Neural cell (in vitro differentiated cells): ENCODE results near the gene PLXNC1. TPM values are rescaled to one million over a fixed set of nuclear protein-coding genes. Genes with fewer than 3 reads are reported as not detected.

ENCODE experiments used
- H2AFZ ChIP-seq: fragments of 200-600, 300-800 bp; sonication (generic), shearing (Covaris generic); 2 replicates; pipeline ENCODE4 v1.6.0; 2014; ENCODE audit warnings: low read depth, mild to moderate bottlenecking, antibody characterized with exemption, low read length, moderate library complexity
- H3F3A ChIP-seq: fragments of 200-600 bp; shearing (Covaris generic); 2 replicates; pipeline ENCODE4 v1.6.1; 2016; ENCODE audit warnings: mild to moderate bottlenecking, moderate library complexity, mixed read lengths, antibody characterized with exemption, low read length; ENCODE audit not compliant: insufficient read depth, poor library complexity, severe bottlenecking
- H3K27ac ChIP-seq: fragments of 200-600, 300-800 bp; sonication (generic), shearing (Covaris generic); 2 replicates; pipeline ENCODE4 v1.5.1; 2014; ENCODE audit warnings: mild to moderate bottlenecking, low read length, moderate library complexity
- H3K27me3 ChIP-seq: fragments of 300-800, 200-600 bp; sonication (generic), shearing (Covaris generic); 2 replicates; pipeline ENCODE4 v1.6.0; 2014; ENCODE audit warnings: mild to moderate bottlenecking, low read depth, low read length, moderate library complexity; ENCODE audit not compliant: insufficient read depth
- H3K36me3 ChIP-seq: fragments of 300-800, 200-600 bp; sonication (generic), shearing (Covaris generic); 2 replicates; pipeline ENCODE4 v1.5.1; 2014; ENCODE audit warnings: mild to moderate bottlenecking, antibody characterized with exemption, low read length, moderate library complexity; ENCODE audit not compliant: insufficient read depth
- H3K4me2 ChIP-seq: fragments of 300-800, 200-600 bp; sonication (generic), shearing (Covaris generic); 2 replicates; pipeline ENCODE4 v1.6.0; 2014; ENCODE audit warnings: mild to moderate bottlenecking, low read length
- H3K4me3 ChIP-seq: fragments of 300-800, 200-600 bp; sonication (generic), shearing (Covaris generic); 2 replicates; pipeline ENCODE4 v1.5.1; 2014; ENCODE audit warnings: mild to moderate bottlenecking, low read length, moderate library complexity
- H3K79me2 ChIP-seq: fragments of 200-600 bp; shearing (Covaris generic); replicated peaks from 2 replicates; pipeline ENCODE4 v1.6.0; 2014; ENCODE audit warnings: mild to moderate bottlenecking, low read length, moderate library complexity; ENCODE audit not compliant: insufficient read depth
- H3K9ac ChIP-seq: fragments of 300-800, 200-600 bp; sonication (generic), shearing (Covaris generic); 2 replicates; pipeline ENCODE4 v1.6.1; 2016; ENCODE audit warnings: mild to moderate bottlenecking, low read length, mixed read lengths
- H3K9me2 ChIP-seq: fragments of 200-600 bp; shearing (Covaris generic); 2 replicates; pipeline ENCODE4 v1.6.1; 2016; ENCODE audit warnings: mild to moderate bottlenecking, low read length, mixed read lengths; ENCODE audit not compliant: insufficient read depth
- H3K9me3 ChIP-seq: fragments of 200-600, 300-800 bp; sonication (generic), shearing (Covaris generic); 2 replicates; pipeline ENCODE4 v1.6.1; 2016; ENCODE audit warnings: mild to moderate bottlenecking, mixed run types, low read length, moderate library complexity, mixed read lengths
- H4K20me1 ChIP-seq: fragments of 200-600 bp; shearing (Covaris generic); 2 replicates; pipeline ENCODE4 v1.6.1; 2016; ENCODE audit warnings: mild to moderate bottlenecking, mixed run types; ENCODE audit not compliant: insufficient read depth
- EP300 ChIP-seq: fragments of 450-650 bp; conservative IDR thresholded peaks from 2 replicates; pipeline ENCODE4 v1.6.1; 2014; ENCODE audit warnings: antibody characterized with exemption, mild to moderate bottlenecking, moderate library complexity; ENCODE audit not compliant: poor library complexity, severe bottlenecking
- EZH2 ChIP-seq: fragments of 200-600, 300-800 bp; shearing (Covaris generic), sonication (generic); IDR thresholded peaks from 2 replicates; pipeline ENCODE4 v1.6.1; 2014; ENCODE audit warnings: antibody characterized with exemption, low read length, borderline replicate concordance, mild to moderate bottlenecking; ENCODE audit not compliant: insufficient read depth, poor library complexity, severe bottlenecking
- MXI1 ChIP-seq: fragments of 450-650 bp; conservative IDR thresholded peaks from 2 replicates; pipeline ENCODE4 v1.6.1; 2014; ENCODE audit warnings: antibody characterized with exemption, mild to moderate bottlenecking; ENCODE audit not compliant: poor library complexity, severe bottlenecking
- POLR2AphosphoS5 ChIP-seq: IDR thresholded peaks from 2 replicates; pipeline ENCODE4 v1.6.1; 2012
- RAD21 ChIP-seq: fragments of 450-650 bp; conservative IDR thresholded peaks from 2 replicates; pipeline ENCODE4 v1.6.1; 2014; ENCODE audit warnings: antibody characterized with exemption, mild to moderate bottlenecking, moderate library complexity
- SMC3 ChIP-seq: fragments of 450-650 bp; conservative IDR thresholded peaks from 2 replicates; pipeline ENCODE4 v1.6.1; 2014; ENCODE audit warnings: antibody characterized with exemption, mild to moderate bottlenecking, moderate library complexity; ENCODE audit not compliant: poor library complexity
- TAF1 ChIP-seq: IDR thresholded peaks from 2 replicates; pipeline ENCODE4 v1.6.1; 2012; ENCODE audit warnings: low read depth
- polyA plus RNA-seq: library from polyadenylated mRNA; depleted of rRNA; stranded (reverse); fragments of >200 nt; gene quantifications from 2 replicates; pipeline ENCODE4 v1.2.3, GENCODE V29; 2014
- TF ChIP-seq, protein P1 (sequence below): fragments of 450-650 bp; IDR thresholded peaks from 2 replicates; pipeline ENCODE4 v1.5.1; 2014; ENCODE audit warnings: antibody characterized with exemption, mild to moderate bottlenecking, moderate library complexity; ENCODE audit not compliant: poor library complexity, severe bottlenecking
- TF ChIP-seq, protein P2 (sequence below): IDR thresholded peaks from 2 replicates; pipeline ENCODE4 v1.6.1; 2012; ENCODE audit warnings: borderline replicate concordance

The PLXNC1 gene
- polyA plus RNA-seq, 1 donor from 2014 or later: 76.3 TPM

- H3K36me3 ChIP-seq: peaks cover under 1% of the 10 kb centered on the region
These were observed 51.7 kb downstream of the PLXNC1 start for GRCh38 chr12:94200069-94200468.

GRCh38 chr12:94200695-94201094 lies 52.3 kb downstream of the PLXNC1 start:
- Histone ChIP-seq H3F3A (no peaks in the 10 kb centered on the region), H3K9me3 (peaks cover 4% of the 10 kb centered on the region), H4K20me1 (no peaks in the 10 kb centered on the region), H3K4me3 (no peak overlapping the region), H3K36me3 (no peaks in the 10 kb centered on the region), H3K9me2 (no peaks in the 10 kb centered on the region), H3K79me2 (no peaks in the 10 kb centered on the region), H2AFZ (no peak overlapping the region), H3K9ac (no peak overlapping the region), H3K27me3 (no peaks in the 10 kb centered on the region), H3K27ac (no peak overlapping the region), H3K4me2 (no peak overlapping the region)
- no peak for TF ChIP-seq RAD21
- TF ChIP-seq, protein P1, sequence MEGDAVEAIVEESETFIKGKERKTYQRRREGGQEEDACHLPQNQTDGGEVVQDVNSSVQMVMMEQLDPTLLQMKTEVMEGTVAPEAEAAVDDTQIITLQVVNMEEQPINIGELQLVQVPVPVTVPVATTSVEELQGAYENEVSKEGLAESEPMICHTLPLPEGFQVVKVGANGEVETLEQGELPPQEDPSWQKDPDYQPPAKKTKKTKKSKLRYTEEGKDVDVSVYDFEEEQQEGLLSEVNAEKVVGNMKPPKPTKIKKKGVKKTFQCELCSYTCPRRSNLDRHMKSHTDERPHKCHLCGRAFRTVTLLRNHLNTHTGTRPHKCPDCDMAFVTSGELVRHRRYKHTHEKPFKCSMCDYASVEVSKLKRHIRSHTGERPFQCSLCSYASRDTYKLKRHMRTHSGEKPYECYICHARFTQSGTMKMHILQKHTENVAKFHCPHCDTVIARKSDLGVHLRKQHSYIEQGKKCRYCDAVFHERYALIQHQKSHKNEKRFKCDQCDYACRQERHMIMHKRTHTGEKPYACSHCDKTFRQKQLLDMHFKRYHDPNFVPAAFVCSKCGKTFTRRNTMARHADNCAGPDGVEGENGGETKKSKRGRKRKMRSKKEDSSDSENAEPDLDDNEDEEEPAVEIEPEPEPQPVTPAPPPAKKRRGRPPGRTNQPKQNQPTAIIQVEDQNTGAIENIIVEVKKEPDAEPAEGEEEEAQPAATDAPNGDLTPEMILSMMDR: no peak

More at GRCh38 chr12:94200069-94200468, 51.7 kb downstream of the PLXNC1 start:
- TF ChIP-seq EZH2: no peak
- TF ChIP-seq, protein P2, sequence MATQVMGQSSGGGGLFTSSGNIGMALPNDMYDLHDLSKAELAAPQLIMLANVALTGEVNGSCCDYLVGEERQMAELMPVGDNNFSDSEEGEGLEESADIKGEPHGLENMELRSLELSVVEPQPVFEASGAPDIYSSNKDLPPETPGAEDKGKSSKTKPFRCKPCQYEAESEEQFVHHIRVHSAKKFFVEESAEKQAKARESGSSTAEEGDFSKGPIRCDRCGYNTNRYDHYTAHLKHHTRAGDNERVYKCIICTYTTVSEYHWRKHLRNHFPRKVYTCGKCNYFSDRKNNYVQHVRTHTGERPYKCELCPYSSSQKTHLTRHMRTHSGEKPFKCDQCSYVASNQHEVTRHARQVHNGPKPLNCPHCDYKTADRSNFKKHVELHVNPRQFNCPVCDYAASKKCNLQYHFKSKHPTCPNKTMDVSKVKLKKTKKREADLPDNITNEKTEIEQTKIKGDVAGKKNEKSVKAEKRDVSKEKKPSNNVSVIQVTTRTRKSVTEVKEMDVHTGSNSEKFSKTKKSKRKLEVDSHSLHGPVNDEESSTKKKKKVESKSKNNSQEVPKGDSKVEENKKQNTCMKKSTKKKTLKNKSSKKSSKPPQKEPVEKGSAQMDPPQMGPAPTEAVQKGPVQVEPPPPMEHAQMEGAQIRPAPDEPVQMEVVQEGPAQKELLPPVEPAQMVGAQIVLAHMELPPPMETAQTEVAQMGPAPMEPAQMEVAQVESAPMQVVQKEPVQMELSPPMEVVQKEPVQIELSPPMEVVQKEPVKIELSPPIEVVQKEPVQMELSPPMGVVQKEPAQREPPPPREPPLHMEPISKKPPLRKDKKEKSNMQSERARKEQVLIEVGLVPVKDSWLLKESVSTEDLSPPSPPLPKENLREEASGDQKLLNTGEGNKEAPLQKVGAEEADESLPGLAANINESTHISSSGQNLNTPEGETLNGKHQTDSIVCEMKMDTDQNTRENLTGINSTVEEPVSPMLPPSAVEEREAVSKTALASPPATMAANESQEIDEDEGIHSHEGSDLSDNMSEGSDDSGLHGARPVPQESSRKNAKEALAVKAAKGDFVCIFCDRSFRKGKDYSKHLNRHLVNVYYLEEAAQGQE: no peak
- no peak for TF ChIP-seq RAD21
- TF ChIP-seq SMC3: no peak
- no peak for TF ChIP-seq POLR2AphosphoS5
- TF ChIP-seq TAF1: no peak
- no peak for TF ChIP-seq EP300
- TF ChIP-seq MXI1: no peak
- TF ChIP-seq, protein P1: no peak
- Histone ChIP-seq H2AFZ (no peak overlapping the region), H3K9me3 (peaks cover 4% of the 10 kb centered on the region), H3K27ac (no peak overlapping the region), H3F3A (no peaks in the 10 kb centered on the region), H3K27me3 (no peaks in the 10 kb centered on the region), H3K9me2 (no peaks in the 10 kb centered on the region), H4K20me1 (no peaks in the 10 kb centered on the region), H3K79me2 (no peaks in the 10 kb centered on the region), H3K4me2 (no peak overlapping the region), H3K4me3 (no peak overlapping the region), H3K9ac (no peak overlapping the region)
